Right lobe of liver (tissue), 4 donors: ENCODE data around the gene S100B.
A peak's percentile ranks its signal among the peaks of the same experiment; 100 is the strongest.

Source experiments
- CTCF ChIP-seq, 4 donors: fragments of 200-600 bp in 3 of 4; fragments of 450-650 bp in 1 of 4; IDR thresholded peaks; one replicate each; pipeline versions ENCODE4 v1.5.1 to v1.8.0; 2016 to 2022; ENCODE audit warnings: antibody characterized with exemption in 4 of 4, mild to moderate bottlenecking in 2 of 4
- POLR2A ChIP-seq: fragments of 450-650 bp; IDR thresholded peaks from one replicate; pipeline ENCODE4 v1.6.1; 2017; ENCODE audit warnings: antibody characterized with exemption, mild to moderate bottlenecking
- donor health status: DM: no; HTN: no; CAD: no.
- donor health status: DM: no; HTN: no; CAD: no.
- donor health status: DM: no; HTN: yes; CAD: no.

- peak in 3 of 4 donors; percentile 18 to 30 (median 27) for TF ChIP-seq CTCF (IDR thresholded peaks at IDR 0.05)
- no peak for TF ChIP-seq POLR2A
Measured at GRCh38 chr21:46634966-46635323, 30.1 kb upstream of the S100B start.
